Measurements from ENCODE around the gene SNX5. TPM values are rescaled to one million over a fixed set of nuclear protein-coding genes. Genes with fewer than 3 reads are reported as not detected.

The SNX5 gene
- total and polyA plus RNA-seq, 2 of the 13 experiments (the other 11 are each of a cell fraction or from before 2014, with no cell fraction given) = 664 to 1,040 TPM

GRCh38 chr20:17896771-17897369 lies 71.7 kb downstream of the SNX5 start (continued):
- TF ChIP-seq REST (IDR thresholded peaks at IDR 0.05; ENCODE audit: borderline replicate concordance in 1 of 2, low read depth in 1 of 2, low read length in 2 of 2) (peak in 1 of 2 experiments; percentile 79; a peak in 1 of 4 replicates), ZNF710 (CRISPR knock-in tag; IDR thresholded peaks at IDR 0.05; ENCODE audit: borderline replicate concordance) (peak; percentile 93; the same call in 1 of the 2 replicates), ZNF749 (CRISPR knock-in tag; IDR thresholded peaks at IDR 0.05; ENCODE audit: borderline replicate concordance) (no peak; the same call in 1 of the 2 replicates), HNF4A (CRISPR knock-in tag; IDR thresholded peaks at IDR 0.05) (peak; percentile 99), ZNF264 (CRISPR knock-in tag; IDR thresholded peaks at IDR 0.05) (peak; percentile 89), ZBTB42 (CRISPR knock-in tag; IDR thresholded peaks at IDR 0.05) (0 out of 2 replicates have a peak, but pooled peaks have one; percentile 55), ZNF574 (CRISPR knock-in tag; IDR thresholded peaks at IDR 0.05) (peak; percentile 82), ZNF20 (CRISPR knock-in tag; IDR thresholded peaks at IDR 0.05) (no peak), ZMAT5 (CRISPR knock-in tag; IDR thresholded peaks at IDR 0.05; ENCODE audit: borderline replicate concordance, low read depth) (no peak), ZFP36 (IDR thresholded peaks at IDR 0.05; ENCODE audit: borderline replicate concordance, low read depth, low read length, partially characterized antibody) (no peak), RFXAP (CRISPR knock-in tag; IDR thresholded peaks at IDR 0.05; ENCODE audit: borderline replicate concordance) (peak; percentile 76), DZIP1 (CRISPR knock-in tag; IDR thresholded peaks at IDR 0.05) (no peak), ZNF292 (CRISPR knock-in tag; IDR thresholded peaks at IDR 0.05; ENCODE audit: borderline replicate concordance, low read depth) (peak; percentile 98), MAFG (CRISPR knock-in tag; IDR thresholded peaks at IDR 0.05) (peak; percentile 76; the same call in 1 of the 2 replicates), ZBTB20 (CRISPR knock-in tag; IDR thresholded peaks at IDR 0.05; ENCODE audit: borderline replicate concordance, low read depth) (peak; percentile 88), ZNF614 (CRISPR knock-in tag; IDR thresholded peaks at IDR 0.05; ENCODE audit: borderline replicate concordance) (peak; percentile 97)
